ENCODE data around the gene C19orf25.

GRCh38 chr19:1511318-1512317 is 32.6 kb upstream of the C19orf25 start:
- TF ChIP-seq CTCF (IDR thresholded peaks at IDR 0.05; ENCODE audit: low read depth, low read length) = no peak
- no peak for TF ChIP-seq POLR2A (IDR thresholded peaks at IDR 0.05; ENCODE audit: extremely low read depth, insufficient read length)
- TF ChIP-seq MAX (IDR thresholded peaks at IDR 0.05; ENCODE audit: low read depth, low read length) = no peak

Data from NB4 (cell line).